GM21576 (cell line): ENCODE measurements around the gene RABEP2.
"Not testable (repeated sequence)": the region's sequence is repeated elsewhere in the genome, so short reads cannot be mapped to it uniquely, and the experiment has no call there.

Experiments used
- ATAC-seq: cut with Tn5 transposase; IDR thresholded peaks from one replicate; pipeline ENCODE4 v1.9.1; 2021; ENCODE audit warnings: mild to moderate bottlenecking, moderate library complexity; ENCODE audit not compliant: unreplicated experiment

The RABEP2 gene

GRCh38 chr16:28933171-28933570, 8.1 kb upstream of the RABEP2 start:
- ATAC-seq = no peak

DNA sequence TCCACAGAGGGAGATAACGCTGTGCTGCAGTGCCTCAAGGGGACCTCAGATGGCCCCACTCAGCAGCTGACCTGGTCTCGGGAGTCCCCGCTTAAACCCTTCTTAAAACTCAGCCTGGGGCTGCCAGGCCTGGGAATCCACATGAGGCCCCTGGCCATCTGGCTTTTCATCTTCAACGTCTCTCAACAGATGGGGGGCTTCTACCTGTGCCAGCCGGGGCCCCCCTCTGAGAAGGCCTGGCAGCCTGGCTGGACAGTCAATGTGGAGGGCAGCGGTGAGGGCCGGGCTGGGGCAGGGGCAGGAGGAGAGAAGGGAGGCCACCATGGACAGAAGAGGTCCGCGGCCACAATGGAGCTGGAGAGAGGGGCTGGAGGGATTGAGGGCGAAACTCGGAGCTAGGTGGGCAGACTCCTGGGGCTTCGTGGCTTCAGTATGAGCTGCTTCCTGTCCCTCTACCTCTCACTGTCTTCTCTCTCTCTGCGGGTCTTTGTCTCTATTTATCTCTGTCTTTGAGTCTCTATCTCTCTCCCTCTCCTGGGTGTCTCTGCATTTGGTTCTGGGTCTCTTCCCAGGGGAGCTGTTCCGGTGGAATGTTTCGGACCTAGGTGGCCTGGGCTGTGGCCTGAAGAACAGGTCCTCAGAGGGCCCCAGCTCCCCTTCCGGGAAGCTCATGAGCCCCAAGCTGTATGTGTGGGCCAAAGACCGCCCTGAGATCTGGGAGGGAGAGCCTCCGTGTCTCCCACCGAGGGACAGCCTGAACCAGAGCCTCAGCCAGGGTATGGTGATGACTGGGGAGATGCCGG, 7.5 kb upstream of the RABEP2 start:
- no peak for ATAC-seq

GRCh38 chr16:28931801-28932225, 6.8 kb upstream of the RABEP2 start, which contains the start of gene CD19:
CD19 (plus strand) TSS chr16:28931971; CDS start chr16:28932001, 30 bp downstream.
- ATAC-seq = no peak

DNA sequence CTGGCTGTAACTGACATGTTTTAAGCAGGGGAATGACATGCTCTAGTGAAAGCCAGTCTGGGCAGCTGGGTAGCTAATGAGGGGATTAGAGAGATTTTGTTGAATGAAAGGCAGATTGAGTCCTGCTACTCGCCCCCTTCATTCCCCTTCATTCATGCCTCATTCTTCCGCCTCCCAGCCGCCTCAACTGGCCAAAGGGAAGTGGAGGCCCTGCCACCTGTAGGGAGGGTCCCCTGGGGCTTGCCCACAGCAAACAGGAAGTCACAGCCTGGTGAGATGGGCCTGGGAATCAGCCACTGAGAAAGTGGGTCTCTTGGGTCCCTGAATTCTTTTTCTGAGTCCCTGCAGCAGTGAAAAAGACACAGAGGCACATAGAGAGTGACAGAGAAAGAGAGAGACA, 5.6 kb upstream of the RABEP2 start:
- no peak for ATAC-seq

DNA sequence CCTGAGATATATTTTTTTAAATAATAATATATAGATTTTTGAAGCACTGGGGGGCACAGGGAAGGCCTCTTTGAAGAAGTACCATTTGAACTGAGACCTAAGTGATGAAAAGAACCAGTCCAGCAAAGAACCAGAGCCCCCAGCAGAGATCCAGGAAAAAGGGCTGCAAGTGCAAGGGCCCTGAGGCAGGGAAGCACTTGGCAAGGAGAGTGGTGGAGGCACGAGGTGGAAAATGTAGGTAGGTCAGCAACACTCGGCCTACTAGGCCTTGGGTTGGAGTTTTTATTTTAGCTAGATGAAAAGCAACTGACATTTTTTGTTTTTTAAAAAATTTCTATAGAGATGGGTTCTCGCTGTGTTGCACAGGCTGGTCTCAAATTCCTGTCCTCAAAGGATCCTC, 5.2 kb upstream of the RABEP2 start:
- no peak for ATAC-seq

GRCh38 chr16:28927815-28928214, 2.8 kb upstream of the RABEP2 start:
- ATAC-seq = no peak

- ATAC-seq = not testable (repeated sequence)
These were observed 1.2 kb upstream of the RABEP2 start for GRCh38 chr16:28926284-28926683.

DNA sequence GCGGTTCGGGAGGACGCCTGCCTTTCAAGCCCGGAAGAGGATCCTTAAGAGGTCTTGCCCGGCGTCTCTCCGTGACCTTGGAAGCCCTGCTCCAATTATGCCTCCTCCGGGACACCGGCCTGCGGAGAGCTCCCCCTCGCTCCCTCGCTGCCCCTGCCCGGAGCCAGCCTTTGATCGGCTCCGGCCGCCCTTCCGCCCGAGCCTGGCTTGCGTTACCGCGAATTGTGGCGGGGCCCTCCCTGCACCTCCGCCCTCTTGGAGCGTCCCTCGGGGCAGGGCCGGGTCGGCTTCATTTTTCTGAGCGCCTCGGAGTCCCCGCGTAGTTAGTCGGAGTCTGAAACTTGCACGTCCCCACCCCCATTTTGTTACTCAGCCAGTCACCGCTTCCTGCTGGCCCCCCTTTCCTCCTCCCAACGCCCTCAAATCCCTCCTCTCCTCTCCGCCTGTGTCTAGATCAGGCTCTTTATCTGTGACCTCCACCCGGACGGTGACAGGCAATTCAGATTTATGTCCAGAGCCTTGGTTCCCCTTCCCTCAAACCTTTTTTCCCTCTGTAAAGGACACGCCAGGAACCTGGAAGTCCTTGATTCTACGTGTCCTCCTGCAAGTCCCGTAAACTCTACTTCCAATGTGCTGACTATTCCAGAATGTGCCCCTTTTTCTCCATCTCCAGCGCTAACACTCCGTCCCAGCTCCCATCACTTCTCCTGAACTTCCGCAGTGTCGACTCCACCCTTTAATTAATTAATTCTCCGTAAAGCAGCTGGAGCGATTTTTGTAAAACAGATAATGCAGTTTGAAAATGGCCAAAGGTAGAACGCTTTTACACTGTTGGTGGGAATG, 569 bp upstream of the RABEP2 start:
- peak; percentile 23 for ATAC-seq

GRCh38 chr16:28924399-28924761, 658 bp downstream of the RABEP2 start:
- ATAC-seq = peak; percentile 9

DNA sequence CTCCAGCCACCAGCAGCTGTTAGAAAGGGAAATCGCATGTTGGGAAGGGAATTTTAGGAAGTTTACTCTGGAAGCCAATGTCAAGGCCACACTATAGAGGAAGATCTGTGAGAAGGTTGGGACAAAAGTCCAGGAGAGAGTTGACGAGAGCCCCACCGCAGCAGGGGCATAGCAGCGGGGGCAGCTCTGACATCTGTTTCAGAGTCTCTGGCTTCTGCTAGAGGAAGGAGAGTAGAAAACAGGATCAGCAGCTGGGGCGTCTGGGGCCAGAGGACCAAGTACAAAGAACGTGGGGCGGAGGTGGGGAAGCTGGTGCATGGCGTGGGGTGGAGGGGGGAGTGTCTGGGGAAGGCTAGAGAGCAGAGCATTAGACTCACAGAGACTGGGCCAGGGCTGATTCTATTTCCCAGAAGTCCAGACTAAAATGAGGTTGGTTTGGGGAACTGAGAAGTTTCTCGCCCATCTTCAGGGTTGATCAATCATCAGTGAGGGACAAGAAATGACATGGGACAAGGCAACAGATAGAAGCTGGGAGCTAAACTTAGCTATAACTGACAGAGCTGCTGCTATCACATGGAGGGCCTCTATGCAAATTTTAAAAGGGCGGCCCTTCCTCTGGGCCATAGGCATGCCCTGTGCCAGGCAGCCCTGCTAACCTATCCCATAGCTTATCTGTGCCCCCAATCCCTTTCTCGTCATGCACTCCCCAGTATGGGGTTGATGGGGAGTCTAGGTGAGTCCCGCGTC, 1.2 kb downstream of the RABEP2 start:
- ATAC-seq = peak; percentile 57

GRCh38 chr16:28923231-28923587, 1.8 kb downstream of the RABEP2 start:
- no peak for ATAC-seq

DNA sequence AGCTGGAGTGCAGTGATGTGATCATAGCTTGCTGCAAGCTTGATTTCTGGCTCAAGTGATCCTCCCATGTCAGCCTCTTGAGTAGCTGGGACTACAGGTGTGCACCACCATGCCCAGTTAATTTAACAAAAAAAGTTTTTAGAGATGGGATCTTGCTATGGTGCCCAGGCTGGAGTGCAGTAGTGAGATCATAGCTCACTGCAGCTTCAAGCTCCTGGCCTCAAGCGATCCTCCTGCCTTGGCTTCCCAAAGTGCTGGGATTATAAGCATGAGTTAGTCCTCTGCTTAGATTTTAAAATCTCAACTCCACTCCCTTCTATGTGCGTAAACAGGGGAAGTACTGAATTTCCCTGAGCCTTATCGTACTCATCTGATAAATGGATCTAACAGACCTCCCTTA, 6.3 kb downstream of the RABEP2 start:
- no peak for ATAC-seq

DNA sequence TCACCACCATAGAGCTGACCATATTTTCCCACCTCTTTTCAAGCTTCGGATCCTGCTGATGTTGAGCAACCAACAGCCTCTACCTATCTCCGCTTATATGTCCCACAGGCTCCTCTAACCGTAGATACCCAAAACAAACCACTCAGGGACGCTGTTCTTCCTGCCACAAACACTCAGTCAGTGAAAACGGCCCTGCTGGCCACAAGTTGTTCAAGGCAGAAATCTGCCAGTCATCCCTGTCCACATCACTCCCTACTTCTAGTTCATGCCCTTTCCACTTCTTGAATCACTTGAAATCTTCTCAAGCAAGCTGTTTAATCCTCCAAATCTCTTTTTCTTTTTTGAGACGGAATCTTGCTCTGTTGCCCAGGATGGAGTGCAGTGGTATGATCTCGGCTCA, 7.9 kb downstream of the RABEP2 start:
- no peak for ATAC-seq

DNA sequence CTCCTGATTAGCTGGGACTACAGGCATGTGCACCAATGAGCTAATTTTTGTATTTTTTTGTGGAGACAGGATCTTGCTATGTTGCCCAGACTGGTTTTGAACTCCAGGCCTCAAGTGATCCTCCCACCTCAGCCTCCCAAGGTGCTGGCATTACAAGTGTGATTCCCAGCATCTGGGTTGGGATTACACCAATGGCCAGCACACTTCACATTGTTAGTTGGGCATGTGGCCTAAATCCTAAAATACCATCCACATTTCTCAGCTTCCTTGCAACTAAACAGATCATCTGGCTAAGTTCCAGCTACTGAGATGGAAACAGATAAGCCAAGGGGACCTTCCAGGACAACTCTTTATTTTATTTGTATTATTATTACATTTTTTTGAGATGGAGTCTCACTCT, 9.9 kb downstream of the RABEP2 start:
- no peak for ATAC-seq

DNA sequence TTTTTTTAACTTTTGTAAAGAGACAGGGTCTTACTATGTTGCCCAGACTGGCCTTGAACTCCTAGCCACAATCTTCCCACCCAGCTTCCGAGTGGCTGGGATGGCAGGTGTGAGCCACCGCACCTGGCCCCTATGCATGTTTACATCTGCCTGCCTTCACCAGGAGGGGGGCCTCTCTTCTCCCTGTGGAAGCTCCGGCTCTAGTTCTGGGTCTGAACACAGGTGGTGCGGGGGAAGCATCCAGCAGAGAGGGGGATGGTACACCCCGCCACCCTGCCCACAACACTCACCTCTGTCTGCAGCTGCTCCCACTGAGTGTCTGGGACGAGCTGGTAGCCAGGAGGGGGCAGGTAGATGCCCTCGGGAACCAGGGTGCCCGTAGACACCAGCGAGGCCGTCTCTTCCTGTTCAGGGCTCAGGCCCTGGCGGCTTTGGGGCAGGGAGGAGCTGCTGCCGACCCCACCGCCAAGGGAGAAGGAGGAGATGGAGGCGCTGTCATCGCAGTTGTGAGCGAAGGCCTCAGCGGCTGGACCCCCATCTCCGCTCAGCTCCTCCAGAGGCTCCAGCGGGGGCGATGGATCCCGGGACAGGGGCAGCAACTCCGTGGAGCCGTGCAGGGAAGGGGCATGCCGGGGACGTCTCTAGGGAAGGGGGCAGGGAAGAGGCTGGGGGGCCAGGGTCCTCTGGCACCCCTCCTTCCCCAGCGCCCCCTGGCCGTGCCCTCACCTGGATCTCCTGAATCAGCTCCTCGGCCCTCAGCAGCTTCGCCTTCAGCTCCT, 10.9 kb downstream of the RABEP2 start:
- ATAC-seq = no peak

- no peak for ATAC-seq
These were observed 12.5 kb downstream of the RABEP2 start for GRCh38 chr16:28912558-28912957.

DNA sequence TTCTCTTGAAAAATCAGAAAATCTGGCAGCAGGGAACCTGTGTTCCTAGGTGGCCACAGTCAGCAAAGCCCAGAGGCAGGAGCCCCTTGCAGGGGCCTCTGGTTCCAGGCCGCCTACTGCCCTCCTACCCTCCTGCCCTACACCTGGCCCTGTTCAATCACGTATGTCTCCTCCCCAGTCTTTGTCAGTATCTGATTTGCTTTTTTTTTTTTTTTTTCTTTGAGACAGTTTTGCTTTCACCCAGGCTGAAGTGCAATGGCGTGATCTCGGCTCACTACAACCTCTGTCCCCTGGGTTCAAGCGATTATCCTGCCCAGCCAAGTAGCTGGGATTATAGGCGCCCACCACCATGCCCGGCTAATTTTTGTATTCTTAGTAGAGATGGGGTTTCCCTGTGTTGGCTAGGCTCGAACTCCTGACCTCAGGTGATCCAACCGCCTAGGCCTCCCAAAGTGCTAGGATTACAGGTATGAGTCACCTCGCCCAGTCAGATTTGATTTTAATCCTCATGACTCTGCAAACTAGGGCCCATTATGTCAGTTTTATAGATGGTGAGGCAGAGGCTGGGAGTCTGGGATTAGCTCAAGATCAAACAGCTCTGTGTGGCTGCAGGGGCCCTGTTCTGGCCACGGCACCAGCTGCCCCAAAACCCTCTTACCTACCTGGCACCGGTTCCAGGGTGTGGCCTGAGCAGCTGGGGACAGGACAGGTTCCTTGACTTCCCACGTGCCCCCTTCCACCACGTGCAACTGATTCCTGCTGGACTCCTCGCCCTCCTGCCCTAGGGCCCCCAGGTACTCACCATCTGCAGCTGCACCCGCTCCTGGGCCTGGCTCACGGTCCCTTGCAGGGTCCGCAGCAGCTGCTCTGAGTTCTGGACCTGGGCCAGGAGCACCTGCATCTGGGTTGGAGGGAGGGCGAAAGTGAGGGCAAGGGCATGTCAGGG, 14.7 kb downstream of the RABEP2 start:
- ATAC-seq = no peak

- no peak for ATAC-seq
These were observed 19.2 kb downstream of the RABEP2 start for GRCh38 chr16:28905800-28906372.

DNA sequence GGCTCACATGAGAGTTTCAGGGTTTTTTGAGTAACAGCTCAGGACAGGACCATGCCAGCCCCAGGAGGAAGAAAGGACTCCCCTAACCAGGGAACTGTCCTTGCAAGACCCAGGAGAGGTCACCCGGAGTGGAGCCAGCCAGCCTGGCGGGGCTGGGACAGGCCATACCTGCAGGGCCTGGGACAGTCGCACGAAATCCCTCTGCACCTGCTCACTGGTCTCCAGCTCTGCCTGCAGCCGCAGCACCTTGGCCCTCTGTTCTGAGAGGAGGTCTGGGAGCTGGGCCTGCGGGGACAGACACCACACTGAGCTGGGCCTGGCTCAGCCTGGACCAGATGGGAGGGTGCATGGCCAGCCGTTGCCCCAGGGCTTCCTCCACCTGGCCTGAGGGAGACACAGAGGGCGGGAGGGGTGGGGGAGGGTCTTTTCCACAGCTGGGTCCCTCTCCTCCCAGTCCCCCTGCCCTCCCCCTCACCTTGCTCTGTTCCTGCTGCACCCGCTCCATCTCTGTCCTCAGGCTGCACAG, 19.7 kb downstream of the RABEP2 start:
- no peak for ATAC-seq
